ENCODE results near the gene SIRPD.

SIRPD gene

GRCh38 chr20:1491860-1492642, 65.5 kb downstream of the SIRPD start:
- DNase-seq, result no peak

GRCh38 chr20:1491281-1491840, 66.1 kb downstream of the SIRPD start, which contains the start of gene SIRPB2:
SIRPB2 (minus strand) TSS chr20:1491420; CDS start chr20:1491359, 61 bp downstream.
- DNase-seq, result no peak

GRCh38 chr20:1490643-1491195, 66.8 kb downstream of the SIRPD start:
- no peak for DNase-seq

GRCh38 chr20:1489764-1490436, 67.6 kb downstream of the SIRPD start:
- DNase-seq, result no peak

DNA sequence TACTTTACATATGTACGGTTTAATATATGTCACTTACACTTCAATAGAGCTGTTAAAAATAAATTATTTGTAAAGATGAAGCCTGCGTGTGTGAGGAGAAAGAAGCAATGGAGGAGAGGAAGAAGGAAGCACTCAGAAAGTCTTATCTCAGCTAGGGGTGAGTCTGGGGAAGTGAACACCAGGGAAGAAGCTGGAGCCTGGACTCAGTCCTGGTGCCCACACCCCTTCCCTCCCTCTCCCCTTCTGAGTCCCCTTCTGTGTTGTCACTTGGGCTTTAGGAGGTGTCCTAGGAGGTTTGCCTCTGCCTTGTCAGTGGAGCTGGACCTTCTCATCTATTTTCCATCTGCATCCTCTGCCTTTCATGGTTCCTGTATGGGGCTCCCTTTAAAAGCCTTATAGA, 68.2 kb downstream of the SIRPD start:
- no peak for DNase-seq

- no peak for DNase-seq
These were observed 70.9 kb downstream of the SIRPD start for GRCh38 chr20:1486566-1486965.

DNA sequence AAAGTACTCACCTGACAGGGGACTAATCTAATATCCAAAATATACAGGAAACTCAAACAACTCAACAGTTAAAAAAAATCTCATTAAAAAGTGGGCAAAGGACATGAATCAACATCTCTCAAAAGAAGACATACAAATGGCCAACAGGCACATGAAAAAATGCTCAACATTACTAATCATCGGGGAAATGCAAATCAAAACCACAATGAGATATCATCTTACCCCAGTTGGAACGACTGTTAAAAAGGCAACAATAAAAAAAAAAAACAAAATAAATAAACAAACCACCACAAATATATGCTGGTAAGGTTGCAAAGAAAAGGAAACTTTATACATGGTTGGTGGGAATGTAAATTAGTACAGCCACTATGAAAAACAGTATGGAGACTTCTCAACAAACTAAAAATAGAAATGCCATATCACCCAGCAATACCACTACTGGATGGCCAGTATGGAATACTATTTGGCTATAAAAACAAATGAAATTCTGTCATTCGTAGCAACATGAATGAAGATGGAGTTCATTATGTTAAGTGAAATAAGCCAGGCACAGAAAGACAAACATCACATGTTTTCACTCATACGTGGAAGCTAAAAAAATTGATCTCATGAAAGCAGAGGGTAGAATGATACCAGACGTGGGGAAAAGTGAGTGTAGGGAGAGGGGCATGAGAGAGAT, 72.9 kb downstream of the SIRPD start:
- no peak for DNase-seq

Measured in activated CD4-positive, alpha-beta T cell treated with anti-CD3 and anti-CD28 coated beads, Interleukin-2, Interleukin-6, amounts not matched to agents 100 ng/mL and 50 ng/mL, durations not matched to agents 16 hours and 8 hours (primary cell).